ENCODE results near the gene PBX1. TPM values are rescaled to one million over a fixed set of nuclear protein-coding genes. Genes with fewer than 3 reads are reported as not detected.

The PBX1 gene
- total and polyA plus RNA-seq, 10 of the 15 experiments (the other 5 are each of a cell fraction or from before 2014, with no cell fraction given): 0.05 to 0.28 (median 0.11) TPM; not detected in 5

DNA sequence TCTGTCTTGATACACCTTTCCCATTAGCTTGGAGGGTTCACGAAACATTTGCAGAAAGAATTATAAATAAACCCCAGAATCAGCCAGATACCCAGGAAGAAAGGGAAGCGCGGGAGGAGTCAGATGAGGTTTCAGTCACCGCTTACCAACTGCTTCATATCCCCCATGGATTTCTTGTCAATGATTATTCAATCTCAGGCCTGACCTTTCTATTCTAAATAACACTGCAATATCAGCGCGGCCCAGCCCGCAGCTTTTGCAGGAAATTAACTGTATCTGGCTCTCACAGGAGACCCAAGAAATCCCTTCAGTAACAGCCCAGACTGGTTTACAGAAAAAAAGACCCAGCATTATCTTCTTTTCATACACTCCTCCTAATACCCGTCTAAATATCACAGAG, 308.6 kb downstream of the PBX1 start (continued):
- no peak for TF ChIP-seq PML (IDR thresholded peaks at IDR 0.05; ENCODE audit: low read length)
- TF ChIP-seq BRCA1 (IDR thresholded peaks at IDR 0.05; ENCODE audit: low read depth, low read length): no peak

GRCh38 chr1:164868990-164869389, 310.0 kb downstream of the PBX1 start:
- 48% methylated on average over 4 of the region's 4 CpGs for WGBS (ENCODE audit: insufficient coverage, insufficient replicate concordance, low lambda C conversion rate, missing lambda C conversion rate)
- ChIA-PET POLR2A (no interaction called here), SMC1A (ENCODE audit: uncharacterized antibody, unreplicated experiment) (no interaction called here), RAD21 (ENCODE audit: unreplicated experiment) (no interaction called here), CTCF (no interaction called here)
- FAIRE-seq (no peak), ATAC-seq (no peak), DNase-seq (ENCODE audit: low read depth, low spot score) (no peak)
- no TSS peak for BruUV-seq (replicated peaks)
- no peaks in the 10 kb centered on the region for H3K79me2 ChIP-seq (ENCODE audit: control insufficient read depth, insufficient read depth, low read length)
- no peaks in the 10 kb centered on the region for H3K27me3 ChIP-seq (replicated peaks in 1 of 2; ENCODE audit: control insufficient read depth in 2 of 2, insufficient read depth in 2 of 2, low read length in 1 of 2)
- H4K20me1 ChIP-seq (ENCODE audit: control insufficient read depth, insufficient read depth): no peaks in the 10 kb centered on the region
- no peaks in the 10 kb centered on the region for H3K4me1 ChIP-seq (ENCODE audit: control insufficient read depth, insufficient read depth, low read length)
- TF ChIP-seq SREBF1 (IDR thresholded peaks at IDR 0.05; ENCODE audit: low read length): no peak
- H3K9ac ChIP-seq (ENCODE audit: control insufficient read depth, insufficient read depth, low read length): no peak overlapping the region
- no peaks in the 10 kb centered on the region for H3K36me3 ChIP-seq (ENCODE audit: control insufficient read depth in 2 of 2, insufficient read depth in 2 of 2, low read length in 1 of 2)
- H2AFZ ChIP-seq (ENCODE audit: control insufficient read depth, low read depth, low read length): no peak overlapping the region
- in situ Hi-C loops (cut with MboI) (no loop called here), intact Hi-C loops (cut with micrococcal nuclease; ENCODE audit: unreplicated experiment) (no loop called here)
- H3K9me3 ChIP-seq (replicated peaks; ENCODE audit: control insufficient read depth, insufficient read depth, low read length): no peaks in the 10 kb centered on the region
- H3K4me3 ChIP-seq: no peak overlapping the region
- H3K4me2 ChIP-seq (ENCODE audit: control insufficient read depth, insufficient read depth): no peak overlapping the region
- H3K27ac ChIP-seq (ENCODE audit: control insufficient read depth, insufficient read depth): no peak overlapping the region

DNA sequence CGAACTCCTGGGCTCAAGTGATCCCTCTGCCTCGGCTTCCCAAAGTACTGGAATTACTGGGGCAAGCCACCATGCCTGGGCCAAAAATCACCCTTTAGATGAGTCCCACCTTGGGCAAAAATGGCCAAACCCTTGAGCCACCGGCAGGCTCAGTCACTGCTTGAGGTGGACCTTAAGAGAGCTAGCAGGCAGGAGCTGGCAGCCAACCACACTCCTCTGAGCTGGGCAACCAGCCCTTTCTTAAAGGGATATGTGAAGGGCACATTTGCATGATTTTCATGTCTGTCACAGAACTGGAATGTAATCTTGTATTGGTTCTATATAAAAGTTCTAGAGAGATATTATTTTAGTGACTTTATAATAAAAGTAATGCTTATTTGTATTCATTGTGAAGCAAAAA, 316.5 kb downstream of the PBX1 start:
- Histone ChIP-seq H3K27me3 (replicated peaks in 1 of 2; ENCODE audit: control insufficient read depth in 2 of 2, insufficient read depth in 2 of 2, low read length in 1 of 2) (no peaks in the 10 kb centered on the region), H4K20me1 (ENCODE audit: control insufficient read depth, insufficient read depth) (no peaks in the 10 kb centered on the region), H3K4me3 (no peak overlapping the region), H3K36me3 (ENCODE audit: control insufficient read depth in 2 of 2, insufficient read depth in 2 of 2, low read length in 1 of 2) (no peaks in the 10 kb centered on the region), H2AFZ (ENCODE audit: control insufficient read depth, low read depth, low read length) (no peak overlapping the region), H3K4me1 (ENCODE audit: control insufficient read depth, insufficient read depth, low read length) (no peaks in the 10 kb centered on the region), H3K9me3 (replicated peaks; ENCODE audit: control insufficient read depth, insufficient read depth, low read length) (no peaks in the 10 kb centered on the region), H3K79me2 (ENCODE audit: control insufficient read depth, insufficient read depth, low read length) (no peaks in the 10 kb centered on the region), H3K9ac (ENCODE audit: control insufficient read depth, insufficient read depth, low read length) (no peak overlapping the region), H3K27ac (ENCODE audit: control insufficient read depth, insufficient read depth) (no peak overlapping the region), H3K4me2 (ENCODE audit: control insufficient read depth, insufficient read depth) (no peak overlapping the region)
- in situ Hi-C loops (cut with MboI) (no loop called here), intact Hi-C loops (cut with micrococcal nuclease; ENCODE audit: unreplicated experiment) (no loop called here)
- no TSS peak for BruUV-seq (replicated peaks)
- POLR2A ChIA-PET: no interaction called here
- DNase-seq (ENCODE audit: low read depth, low spot score): no peak
- CTCF ChIA-PET: no interaction called here
- 13% methylated on average over 3 of the region's 3 CpGs for WGBS (ENCODE audit: insufficient coverage, insufficient replicate concordance, low lambda C conversion rate, missing lambda C conversion rate)
- no peak for ATAC-seq
- SMC1A ChIA-PET (ENCODE audit: uncharacterized antibody, unreplicated experiment): no interaction called here
- TF ChIP-seq CEBPZ (IDR thresholded peaks at IDR 0.05; ENCODE audit: low read depth, low read length) (no peak), POU2F2 (IDR thresholded peaks at IDR 0.05; ENCODE audit: borderline replicate concordance, low read depth, low read length) (no peak), NR2C2 (IDR thresholded peaks at IDR 0.05; ENCODE audit: borderline replicate concordance, control insufficient read depth, insufficient read length, low read depth) (no peak)
- TF ChIP-seq, protein P1, sequence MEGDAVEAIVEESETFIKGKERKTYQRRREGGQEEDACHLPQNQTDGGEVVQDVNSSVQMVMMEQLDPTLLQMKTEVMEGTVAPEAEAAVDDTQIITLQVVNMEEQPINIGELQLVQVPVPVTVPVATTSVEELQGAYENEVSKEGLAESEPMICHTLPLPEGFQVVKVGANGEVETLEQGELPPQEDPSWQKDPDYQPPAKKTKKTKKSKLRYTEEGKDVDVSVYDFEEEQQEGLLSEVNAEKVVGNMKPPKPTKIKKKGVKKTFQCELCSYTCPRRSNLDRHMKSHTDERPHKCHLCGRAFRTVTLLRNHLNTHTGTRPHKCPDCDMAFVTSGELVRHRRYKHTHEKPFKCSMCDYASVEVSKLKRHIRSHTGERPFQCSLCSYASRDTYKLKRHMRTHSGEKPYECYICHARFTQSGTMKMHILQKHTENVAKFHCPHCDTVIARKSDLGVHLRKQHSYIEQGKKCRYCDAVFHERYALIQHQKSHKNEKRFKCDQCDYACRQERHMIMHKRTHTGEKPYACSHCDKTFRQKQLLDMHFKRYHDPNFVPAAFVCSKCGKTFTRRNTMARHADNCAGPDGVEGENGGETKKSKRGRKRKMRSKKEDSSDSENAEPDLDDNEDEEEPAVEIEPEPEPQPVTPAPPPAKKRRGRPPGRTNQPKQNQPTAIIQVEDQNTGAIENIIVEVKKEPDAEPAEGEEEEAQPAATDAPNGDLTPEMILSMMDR (IDR thresholded peaks at IDR 0.05 in 2 of 3, conservative IDR thresholded peaks at IDR 0.05 in 1 of 3; ENCODE audit: control insufficient read depth in 2 of 3, extremely low read depth in 1 of 3, insufficient read depth in 1 of 3, low read depth in 3 of 3, low read length in 3 of 3): no peak
- no peak for FAIRE-seq
- RAD21 ChIA-PET (ENCODE audit: unreplicated experiment): no interaction called here
